Measurements from ENCODE around the gene RAD23A.
"Not testable (repeated sequence)": the region's sequence is repeated elsewhere in the genome, so short reads cannot be mapped to it uniquely, and the experiment has no call there.

DNA sequence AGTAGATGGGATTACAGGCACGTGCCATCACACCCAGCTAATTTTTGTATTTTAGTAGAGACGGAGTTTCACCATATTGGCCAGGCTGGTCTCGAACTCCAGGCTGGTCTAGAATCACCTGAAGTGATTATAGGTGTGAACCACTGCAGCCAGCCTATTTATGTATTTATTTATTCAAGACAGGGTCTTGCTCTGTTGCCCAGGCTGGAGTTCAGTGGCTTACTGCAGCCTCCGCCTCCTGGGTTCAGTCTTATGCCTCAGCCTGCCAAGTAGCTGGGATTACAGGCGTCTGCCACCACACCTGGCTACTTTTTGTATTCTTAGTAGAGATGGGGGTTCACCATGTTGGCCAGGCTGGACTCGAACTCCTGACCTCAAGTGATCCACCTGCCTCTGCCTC is 6.4 kb downstream of the RAD23A start:
- not testable (repeated sequence) for TF ChIP-seq ZNF335 (tag by site-specific recombination; conservative IDR thresholded peaks at IDR 0.05); TCF7L2 (IDR thresholded peaks at IDR 0.05; ENCODE audit: borderline replicate concordance, low read depth, low read length)
- TF ChIP-seq, protein P1, sequence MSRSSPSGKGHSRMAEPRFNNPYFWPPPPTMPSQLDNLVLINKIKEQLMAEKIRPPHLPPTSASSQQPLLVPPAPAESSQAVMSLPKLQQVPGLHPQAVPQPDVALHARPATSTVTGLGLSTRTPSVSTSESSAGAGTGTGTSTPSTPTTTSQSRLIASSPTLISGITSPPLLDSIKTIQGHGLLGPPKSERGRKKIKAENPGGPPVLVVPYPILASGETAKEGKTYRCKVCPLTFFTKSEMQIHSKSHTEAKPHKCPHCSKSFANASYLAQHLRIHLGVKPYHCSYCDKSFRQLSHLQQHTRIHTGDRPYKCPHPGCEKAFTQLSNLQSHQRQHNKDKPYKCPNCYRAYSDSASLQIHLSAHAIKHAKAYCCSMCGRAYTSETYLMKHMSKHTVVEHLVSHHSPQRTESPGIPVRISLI (tag by site-specific recombination; IDR thresholded peaks at IDR 0.05), result not testable (repeated sequence)
- TF ChIP-seq, protein P2, sequence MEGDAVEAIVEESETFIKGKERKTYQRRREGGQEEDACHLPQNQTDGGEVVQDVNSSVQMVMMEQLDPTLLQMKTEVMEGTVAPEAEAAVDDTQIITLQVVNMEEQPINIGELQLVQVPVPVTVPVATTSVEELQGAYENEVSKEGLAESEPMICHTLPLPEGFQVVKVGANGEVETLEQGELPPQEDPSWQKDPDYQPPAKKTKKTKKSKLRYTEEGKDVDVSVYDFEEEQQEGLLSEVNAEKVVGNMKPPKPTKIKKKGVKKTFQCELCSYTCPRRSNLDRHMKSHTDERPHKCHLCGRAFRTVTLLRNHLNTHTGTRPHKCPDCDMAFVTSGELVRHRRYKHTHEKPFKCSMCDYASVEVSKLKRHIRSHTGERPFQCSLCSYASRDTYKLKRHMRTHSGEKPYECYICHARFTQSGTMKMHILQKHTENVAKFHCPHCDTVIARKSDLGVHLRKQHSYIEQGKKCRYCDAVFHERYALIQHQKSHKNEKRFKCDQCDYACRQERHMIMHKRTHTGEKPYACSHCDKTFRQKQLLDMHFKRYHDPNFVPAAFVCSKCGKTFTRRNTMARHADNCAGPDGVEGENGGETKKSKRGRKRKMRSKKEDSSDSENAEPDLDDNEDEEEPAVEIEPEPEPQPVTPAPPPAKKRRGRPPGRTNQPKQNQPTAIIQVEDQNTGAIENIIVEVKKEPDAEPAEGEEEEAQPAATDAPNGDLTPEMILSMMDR (tag by site-specific recombination; IDR thresholded peaks at IDR 0.05), result not testable (repeated sequence)

Data from HEK293 (cell line).